Measurements from ENCODE around the gene NSD2. TPM values are rescaled to one million over a fixed set of nuclear protein-coding genes. Genes with fewer than 3 reads are reported as not detected.

Gene NSD2
- total and polyA plus RNA-seq, 3 donors from 2014 or later = 108 to 144 (median 124) TPM

GRCh38 chr4:1887052-1887451 is 15.9 kb downstream of the NSD2 start:
- intact Hi-C loops (cut with DNase I; ENCODE audit: low total_unique reads) = no loop called here
- H3K9me3 ChIP-seq = no peaks in the 10 kb centered on the region
- H3K27me3 ChIP-seq = no peaks in the 10 kb centered on the region
- no peak overlapping the region for H3K27ac ChIP-seq
- H3K36me3 ChIP-seq (ENCODE audit: low read depth, missing control alignments) = no peaks in the 10 kb centered on the region
- no peak for TF ChIP-seq POLR2A (IDR thresholded peaks at IDR 0.05)
- no peak for TF ChIP-seq CTCF (IDR thresholded peaks at IDR 0.05)
- WGBS, 2 donors = 65 to 76% methylated on average over 2 of the region's 2 CpGs
- DNase-seq = no peak
- no peak overlapping the region for H3K4me3 ChIP-seq
- H3K4me1 ChIP-seq = no peaks in the 10 kb centered on the region

GRCh38 chr4:1890979-1891570 is 19.9 kb downstream of the NSD2 start:
- Histone ChIP-seq H3K27me3 (no peaks in the 10 kb centered on the region), H3K36me3 (ENCODE audit: low read depth, missing control alignments) (no peaks in the 10 kb centered on the region), H3K4me1 (no peaks in the 10 kb centered on the region), H3K9me3 (no peaks in the 10 kb centered on the region), H3K27ac (no peak overlapping the region), H3K4me3 (no peak overlapping the region)
- intact Hi-C loops (cut with DNase I; ENCODE audit: low total_unique reads) = no loop called here
- 95 to 97% methylated on average over 11 of the region's 11 CpGs for WGBS, 2 donors
- TF ChIP-seq CTCF (IDR thresholded peaks at IDR 0.05) (no peak), POLR2A (IDR thresholded peaks at IDR 0.05) (no peak)
- no peak for DNase-seq

- DNase-seq = no peak
- H3K27ac ChIP-seq = no peak overlapping the region
- TF ChIP-seq CTCF (IDR thresholded peaks at IDR 0.05) (no peak), POLR2A (IDR thresholded peaks at IDR 0.05) (no peak)
- H3K4me1 ChIP-seq = no peaks in the 10 kb centered on the region
- no peaks in the 10 kb centered on the region for H3K9me3 ChIP-seq
- intact Hi-C loops (cut with DNase I; ENCODE audit: low total_unique reads) = no loop called here
- no peaks in the 10 kb centered on the region for H3K36me3 ChIP-seq (ENCODE audit: low read depth, missing control alignments)
- H3K27me3 ChIP-seq = no peaks in the 10 kb centered on the region
- 94 to 95% methylated on average over 5 to 8 of the region's 8 CpGs for WGBS, 2 donors
- H3K4me3 ChIP-seq = no peak overlapping the region
These were observed 24.9 kb downstream of the NSD2 start for GRCh38 chr4:1895971-1896657.

GRCh38 chr4:1896658-1896991 is 25.4 kb downstream of the NSD2 start:
- no peaks in the 10 kb centered on the region for H3K9me3 ChIP-seq
- TF ChIP-seq POLR2A (IDR thresholded peaks at IDR 0.05) = no peak
- no peak for TF ChIP-seq CTCF (IDR thresholded peaks at IDR 0.05)
- 90 to 92% methylated on average over 6 of the region's 6 CpGs for WGBS, 2 donors
- no peaks in the 10 kb centered on the region for H3K4me1 ChIP-seq
- no peak for DNase-seq
- no peaks in the 10 kb centered on the region for H3K36me3 ChIP-seq (ENCODE audit: low read depth, missing control alignments)
- H3K27ac ChIP-seq = no peak overlapping the region
- intact Hi-C loops (cut with DNase I; ENCODE audit: low total_unique reads) = no loop called here
- no peak overlapping the region for H3K4me3 ChIP-seq
- no peaks in the 10 kb centered on the region for H3K27me3 ChIP-seq

- H3K27ac ChIP-seq = no peak overlapping the region
- H3K9me3 ChIP-seq = no peaks in the 10 kb centered on the region
- H3K4me1 ChIP-seq = no peaks in the 10 kb centered on the region
- no peak overlapping the region for H3K4me3 ChIP-seq
- H3K36me3 ChIP-seq (ENCODE audit: low read depth, missing control alignments) = no peaks in the 10 kb centered on the region
- TF ChIP-seq CTCF (IDR thresholded peaks at IDR 0.05) (no peak), POLR2A (IDR thresholded peaks at IDR 0.05) (no peak)
- H3K27me3 ChIP-seq = no peaks in the 10 kb centered on the region
- DNase-seq = no peak
- intact Hi-C loops (cut with DNase I; ENCODE audit: low total_unique reads) = no loop called here
- WGBS, 2 donors = 96 to 97% methylated on average over 6 of the region's 6 CpGs
These were observed 26.8 kb downstream of the NSD2 start for GRCh38 chr4:1898007-1898406.

Data from testis (tissue), 3 donors.